ENCODE measurements around the gene DNAJC17. TPM values are rescaled to one million over a fixed set of nuclear protein-coding genes. Genes with fewer than 3 reads are reported as not detected.

The DNAJC17 gene
- total RNA-seq, 1 donor from 2014 or later, result 25.8 TPM

DNA sequence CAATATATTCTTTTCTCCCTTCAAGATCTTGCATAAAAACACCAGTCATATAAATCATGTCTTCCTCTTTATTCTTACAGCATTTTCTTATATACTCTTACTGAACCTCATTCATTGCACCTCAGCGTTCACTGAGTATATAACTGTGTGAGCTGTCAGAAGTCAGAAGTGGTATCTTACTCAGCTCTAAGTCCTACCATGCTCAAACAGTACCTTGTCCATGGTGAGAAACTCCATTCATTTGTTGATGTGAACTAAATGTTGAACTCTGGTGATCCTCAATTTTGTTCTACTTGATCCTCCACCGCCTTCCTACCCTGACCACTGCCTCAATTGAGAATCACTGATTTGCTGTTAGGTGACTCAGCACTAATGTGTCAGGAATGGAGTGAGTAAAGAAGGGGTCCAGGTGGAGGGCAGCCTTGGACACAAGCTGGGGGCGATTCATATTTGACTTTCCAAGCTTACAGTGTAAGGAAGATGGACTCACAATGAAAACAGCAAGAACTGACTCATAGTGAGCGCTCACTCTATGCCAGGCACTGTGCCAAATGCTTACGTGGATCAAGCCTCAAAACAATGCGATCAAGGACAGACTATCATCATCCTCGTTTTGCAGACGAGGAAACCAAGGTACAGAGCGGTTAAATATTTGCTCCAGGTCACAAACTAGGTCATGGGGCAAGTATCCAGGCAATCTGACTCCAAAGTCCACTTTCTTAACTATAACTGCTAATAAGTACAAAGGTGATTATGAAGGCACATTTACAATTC is 13.9 kb downstream of the DNAJC17 start:
- no peak for DNase-seq (ENCODE audit: low spot score)

DNA sequence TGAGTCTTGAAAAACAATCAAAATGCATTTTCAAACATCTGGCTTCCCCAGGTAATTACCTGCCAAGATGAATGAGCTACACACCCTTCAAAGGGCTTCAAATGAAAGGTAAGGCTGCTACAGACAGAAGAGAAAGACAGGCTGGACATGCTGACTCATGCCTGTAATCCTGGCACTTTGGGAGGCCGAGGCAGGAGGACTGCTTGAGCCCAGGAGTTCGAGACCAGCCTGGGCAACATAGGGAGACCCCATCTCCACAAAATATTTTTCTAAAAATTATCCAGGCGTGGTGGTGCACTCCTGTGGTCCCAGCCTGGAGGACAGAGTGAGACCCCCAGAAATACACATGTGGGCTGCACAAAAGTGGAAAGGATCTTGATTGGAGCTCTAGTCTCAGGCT is 14.9 kb downstream of the DNAJC17 start:
- no peak for DNase-seq (ENCODE audit: low spot score)

GRCh38 chr15:40790718-40791117 is 16.6 kb downstream of the DNAJC17 start:
- no peak for DNase-seq (ENCODE audit: low spot score)

DNA sequence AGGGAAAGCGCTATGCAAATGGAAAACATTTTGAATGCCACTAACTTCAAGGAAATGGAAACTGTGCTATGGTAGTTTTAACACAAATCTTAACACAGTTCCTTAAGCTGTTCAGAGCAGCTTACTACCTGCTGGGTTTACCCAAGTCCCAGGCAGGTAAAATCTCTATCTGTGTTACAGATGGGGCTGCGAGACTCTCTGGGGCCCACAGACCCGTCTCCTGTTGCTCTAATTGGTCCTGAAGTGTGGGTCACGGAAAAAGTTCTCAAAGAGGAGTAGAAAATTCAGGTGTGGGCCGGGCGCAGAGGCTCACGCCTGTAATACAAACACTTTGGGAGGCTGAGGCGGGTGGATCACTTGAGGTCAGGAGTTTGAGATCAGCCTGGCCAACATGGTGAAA is 17.3 kb downstream of the DNAJC17 start:
- DNase-seq (ENCODE audit: low spot score), result no peak

GRCh38 chr15:40789119-40789518 is 18.2 kb downstream of the DNAJC17 start:
- DNase-seq (ENCODE audit: low spot score), result no peak

DNA sequence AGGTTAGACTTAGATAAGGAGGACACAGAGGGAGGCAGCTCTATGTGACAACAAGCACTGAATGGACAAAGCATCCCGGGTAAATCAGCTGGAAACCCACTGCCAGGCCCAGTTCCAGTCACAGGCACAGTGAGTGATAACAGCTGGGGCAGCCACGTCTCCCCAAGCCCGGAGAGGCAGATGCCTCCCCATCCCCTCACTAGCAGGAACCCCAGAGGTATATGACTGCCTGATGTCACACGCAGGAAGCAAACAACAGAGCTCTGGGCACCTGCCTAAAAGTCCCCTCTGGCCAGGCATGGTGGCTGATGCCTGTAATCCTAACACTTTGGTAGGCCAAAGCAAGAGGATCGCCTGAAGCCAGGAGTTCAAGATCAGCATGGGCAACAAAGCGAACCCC is 19.3 kb downstream of the DNAJC17 start:
- no peak for DNase-seq (ENCODE audit: low spot score)

DNA sequence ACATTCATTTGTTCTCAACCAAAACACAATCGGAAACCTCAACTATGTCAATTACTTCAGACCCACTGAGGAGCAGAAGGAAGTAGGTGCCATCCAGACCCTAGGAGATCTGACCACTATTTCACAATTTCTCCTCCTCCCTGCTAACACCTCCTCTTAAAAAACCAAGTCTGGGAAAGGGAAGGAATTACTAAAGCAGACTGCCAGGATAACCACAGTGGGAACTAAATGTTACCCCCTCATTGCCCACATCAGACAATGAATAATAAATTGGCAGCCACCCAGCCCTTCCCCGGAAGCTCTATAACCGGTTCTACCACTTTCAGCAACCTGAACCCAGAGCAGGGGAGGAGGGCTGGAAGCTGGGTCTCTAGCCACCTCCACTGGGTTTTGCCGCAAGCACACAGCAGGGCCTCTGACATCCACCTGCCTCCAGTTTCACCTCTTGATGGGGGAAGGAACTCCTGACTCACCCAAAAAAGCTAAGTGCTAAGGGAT is 19.9 kb downstream of the DNAJC17 start:
- no peak for DNase-seq (ENCODE audit: low spot score)

GRCh38 chr15:40785814-40786213 is 21.5 kb downstream of the DNAJC17 start:
- DNase-seq (ENCODE audit: low spot score), result no peak

DNA sequence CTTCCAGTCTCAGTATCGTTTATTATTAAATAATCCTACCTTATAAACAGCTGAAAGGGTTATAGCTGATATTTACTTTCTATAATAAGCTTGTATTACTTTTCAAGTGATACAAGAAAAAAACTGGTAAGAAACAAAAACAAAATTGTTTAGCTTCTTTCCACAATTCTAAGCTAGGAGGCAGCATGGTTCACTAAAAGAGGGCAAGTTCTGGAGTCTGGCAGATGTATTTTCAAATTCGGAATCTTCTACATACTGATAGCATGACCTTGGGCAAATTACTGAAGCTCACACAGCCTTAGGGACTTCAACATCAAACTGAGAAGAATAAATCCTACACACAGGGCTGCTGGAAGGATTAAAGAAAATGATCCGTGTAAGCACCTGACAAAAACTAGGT is 22.1 kb downstream of the DNAJC17 start:
- DNase-seq (ENCODE audit: low spot score), result no peak

GRCh38 chr15:40782609-40783227 is 24.6 kb downstream of the DNAJC17 start:
- no peak for DNase-seq (ENCODE audit: low spot score)

DNA sequence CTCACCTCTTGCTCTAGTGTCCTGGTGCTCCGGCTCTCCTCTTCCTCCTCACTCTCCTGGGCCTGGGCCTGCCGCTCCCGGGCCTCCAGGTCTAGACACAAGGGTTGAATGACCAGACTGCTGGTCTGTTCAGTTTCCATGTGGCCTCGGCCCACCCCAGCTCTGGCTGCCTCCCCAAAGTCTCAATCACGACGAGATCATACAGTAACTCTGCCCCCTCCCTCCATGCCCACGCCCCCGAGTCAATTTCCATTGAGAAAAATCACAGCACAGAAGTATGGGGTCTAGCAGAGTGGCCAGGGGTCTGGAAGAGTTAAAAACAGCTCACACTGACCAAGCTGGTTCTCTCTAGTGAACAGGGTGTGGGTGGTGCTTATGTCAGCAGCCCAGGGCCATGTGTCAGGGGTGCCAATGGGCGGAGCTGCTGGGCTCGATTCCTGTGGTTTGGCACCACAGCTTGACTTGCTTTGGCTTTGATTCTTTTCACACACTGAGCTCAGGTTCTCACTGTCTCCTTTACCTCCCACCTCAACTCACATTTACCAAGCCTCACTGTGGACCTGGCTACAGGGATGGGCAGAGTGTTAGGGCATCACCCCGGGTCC is 30.6 kb downstream of the DNAJC17 start:
- no peak for DNase-seq (ENCODE audit: low spot score)

DNA sequence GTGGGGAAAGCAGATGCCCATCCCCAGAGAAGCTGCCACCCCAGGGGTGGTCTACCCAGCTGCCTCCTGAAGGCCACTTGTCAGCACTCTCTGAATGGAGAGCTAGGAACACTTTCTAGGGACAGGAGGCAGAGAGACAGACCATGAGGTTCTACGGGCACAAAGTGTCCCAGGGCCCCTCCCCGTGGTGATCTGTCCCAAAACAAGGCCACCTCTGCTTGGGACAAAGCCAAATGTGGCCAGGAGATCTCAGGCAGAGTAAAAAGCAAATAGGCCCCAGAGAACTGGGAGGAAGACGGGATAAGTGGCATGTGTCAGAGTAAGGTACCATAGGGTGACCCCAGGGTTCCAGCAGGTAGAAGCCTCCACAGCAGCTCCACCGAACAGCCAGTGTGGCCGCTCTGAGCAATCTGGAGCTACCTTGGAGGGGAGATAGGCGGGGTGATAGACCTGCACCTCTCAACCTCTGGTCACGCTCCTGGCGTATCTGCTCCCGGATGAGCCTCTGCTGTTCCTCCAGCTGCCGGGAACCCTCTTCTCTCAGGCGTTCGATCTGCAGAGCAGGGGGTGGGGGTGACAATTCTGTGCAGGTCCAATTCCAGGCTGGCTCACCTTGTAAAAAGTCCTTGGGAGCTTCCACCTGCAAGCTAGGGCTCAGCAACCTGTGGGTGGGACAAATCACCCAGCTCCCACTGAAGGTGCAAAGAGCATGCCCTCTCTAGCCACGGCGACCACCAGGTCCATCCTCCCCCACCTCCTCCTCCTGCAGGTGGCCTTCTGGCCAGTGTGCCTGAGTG is 31.3 kb downstream of the DNAJC17 start:
- no peak for DNase-seq (ENCODE audit: low spot score)

DNA sequence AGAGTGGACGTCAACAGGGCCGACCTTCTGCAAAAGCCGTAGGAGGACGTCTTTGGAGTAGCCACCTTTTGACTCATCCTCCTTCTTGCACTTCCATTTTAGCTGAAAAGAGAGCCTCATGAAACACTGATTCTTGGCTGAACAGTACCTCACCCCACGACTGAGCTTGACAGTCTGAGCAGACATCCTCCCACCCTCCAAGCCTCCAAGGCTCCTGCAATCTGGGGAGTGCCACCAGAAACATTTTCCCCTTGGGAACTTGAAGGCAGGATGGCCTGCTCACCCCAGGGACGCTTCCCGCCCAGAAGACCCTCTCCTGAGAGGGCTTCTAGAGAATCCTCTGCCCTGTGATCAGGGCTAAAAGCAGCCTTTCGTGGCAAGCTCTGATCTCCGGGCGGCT is 32.3 kb downstream of the DNAJC17 start:
- no peak for DNase-seq (ENCODE audit: low spot score)

DNA sequence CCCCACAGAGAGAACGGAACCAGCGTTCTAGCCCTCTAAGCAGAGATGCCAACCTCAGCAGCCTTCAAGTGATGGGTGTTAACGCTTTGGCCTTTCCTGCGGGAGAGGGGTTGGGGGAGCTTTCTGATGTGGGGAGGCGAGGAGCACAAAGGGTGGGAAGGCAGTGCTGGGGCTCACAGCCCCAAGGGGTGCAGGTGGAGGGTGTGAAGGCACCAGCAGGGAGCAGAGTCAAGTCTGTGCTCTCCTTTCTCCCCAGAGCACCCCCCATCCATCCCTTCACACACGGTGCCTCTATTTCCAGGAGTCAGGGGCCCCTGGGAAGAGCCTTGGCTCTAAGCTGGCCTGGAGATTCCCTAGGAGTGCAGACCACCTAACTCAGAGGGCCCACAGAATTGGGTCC is 33.4 kb downstream of the DNAJC17 start:
- no peak for DNase-seq (ENCODE audit: low spot score)

DNA sequence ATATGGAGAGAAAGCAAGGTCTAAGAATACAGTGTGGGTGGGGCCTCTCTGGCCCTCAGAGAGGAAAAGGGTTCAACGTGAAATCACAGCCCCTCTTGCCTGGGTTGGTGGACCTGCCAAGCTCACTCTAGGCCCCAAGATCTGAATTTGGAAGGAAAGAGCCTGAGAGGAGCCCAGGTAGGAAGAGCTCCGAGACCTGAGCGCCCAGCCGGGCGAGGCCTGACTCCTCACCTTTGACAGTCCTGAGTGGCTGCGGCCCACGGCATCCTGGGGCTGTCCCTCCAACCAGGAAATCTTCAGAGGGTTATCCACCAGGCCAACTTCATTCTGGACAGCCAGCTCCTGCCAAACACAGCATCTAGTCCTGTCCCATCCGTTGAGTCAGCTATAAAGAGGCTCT is 33.8 kb downstream of the DNAJC17 start:
- DNase-seq (ENCODE audit: low spot score), result no peak

GRCh38 chr15:40772014-40772413 is 35.3 kb downstream of the DNAJC17 start:
- DNase-seq (ENCODE audit: low spot score), result no peak

DNA sequence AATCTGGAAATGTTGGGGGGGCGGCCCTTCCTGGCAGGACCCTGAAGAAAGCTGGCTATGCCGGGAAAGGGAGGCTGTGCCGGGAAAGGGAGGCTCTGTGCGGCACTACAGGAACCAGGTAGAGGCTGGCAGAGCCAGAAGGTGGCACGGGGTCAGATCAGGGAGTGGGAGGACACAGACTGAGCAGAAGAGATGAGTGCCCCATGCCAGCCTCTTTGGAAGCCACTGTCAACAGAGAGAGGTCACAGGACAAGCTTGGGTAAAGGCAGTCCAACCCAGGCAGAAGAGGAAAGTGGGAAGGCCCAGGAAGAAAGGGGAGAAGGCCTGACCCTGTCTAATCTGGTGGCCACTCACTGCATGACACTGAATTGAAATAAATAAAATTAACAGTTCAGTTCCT is 36.0 kb downstream of the DNAJC17 start:
- no peak for DNase-seq (ENCODE audit: low spot score)

DNA sequence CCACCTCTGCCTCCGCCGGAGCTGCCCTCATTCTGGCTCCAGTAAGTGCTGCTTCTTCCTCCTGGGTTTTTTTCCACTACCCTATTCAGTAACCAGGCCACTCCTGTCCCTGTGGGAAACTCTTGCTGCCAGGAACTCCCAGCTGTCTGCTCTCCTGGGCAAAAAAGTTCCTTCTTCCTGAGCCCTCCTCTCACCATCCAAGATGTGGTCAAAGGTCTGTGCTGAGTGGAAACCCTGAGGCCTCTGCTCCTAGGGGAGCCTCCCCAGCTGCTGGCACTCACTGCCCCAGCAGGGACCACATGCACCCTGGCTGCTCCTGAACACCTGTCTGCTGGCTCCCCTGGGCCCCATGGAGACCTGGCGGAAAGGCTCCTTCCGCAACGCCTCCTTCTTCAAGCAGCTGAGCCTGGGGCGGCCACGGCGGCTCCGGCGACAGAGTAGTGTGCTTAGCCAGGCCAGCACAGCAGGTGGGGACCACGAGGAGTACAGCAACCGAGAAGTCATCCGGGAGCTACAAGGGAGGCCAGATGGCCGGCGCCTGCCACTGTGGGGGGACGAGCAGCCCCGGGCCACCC is 37.0 kb downstream of the DNAJC17 start:
- DNase-seq (ENCODE audit: low spot score), result no peak

DNA sequence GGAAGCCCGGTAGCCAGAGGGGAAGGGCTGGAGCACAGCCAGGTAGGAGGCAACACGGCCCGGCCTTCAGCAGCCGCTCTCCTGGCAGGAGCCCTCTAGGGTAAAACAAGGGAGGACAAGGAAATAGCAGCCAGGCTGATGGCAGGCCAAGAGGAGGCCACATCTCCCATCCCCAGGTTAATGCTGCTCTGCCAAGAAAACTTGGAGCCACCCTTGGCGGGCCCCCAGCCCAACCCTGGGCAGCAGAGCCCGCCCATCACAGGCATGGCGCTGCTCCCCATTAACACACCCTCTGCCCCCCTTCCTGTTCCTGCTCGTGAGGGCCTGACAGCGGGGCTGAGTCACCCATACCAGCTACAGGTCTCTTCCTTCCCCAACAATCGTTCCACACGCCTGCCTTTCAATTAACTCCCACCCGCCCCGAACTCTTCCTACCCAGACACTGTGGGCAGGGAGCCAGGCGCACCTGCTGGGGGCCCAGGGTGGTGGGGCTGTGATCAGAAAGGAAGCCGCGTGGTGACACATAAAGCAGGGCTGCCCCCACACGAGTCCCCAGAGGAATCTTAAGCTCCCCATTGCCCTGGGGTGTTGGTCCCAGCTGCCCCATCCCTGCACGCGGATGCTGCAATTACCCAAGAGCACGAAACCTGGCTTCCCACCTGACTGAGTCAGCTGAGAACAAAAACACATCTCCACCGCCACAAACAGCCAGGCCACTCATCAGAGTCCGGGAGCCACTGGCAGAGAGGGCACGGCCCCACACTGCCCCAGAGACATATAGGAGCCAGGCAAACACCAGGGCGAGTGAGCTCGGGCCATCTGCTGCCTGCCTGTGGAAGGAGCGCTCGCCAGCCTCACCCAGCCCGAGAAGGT is 37.8 kb downstream of the DNAJC17 start, which contains the start of gene C15orf62:
C15orf62 (plus strand) TSS at position 707 of the 873 bp plus-strand sequence. CDS start 516 bp downstream, outside the sequence.
- DNase-seq (ENCODE audit: low spot score), result no peak
